GM13976 (cell line): Measurements from ENCODE around the gene NOS1.
"Not testable (repeated sequence)": the region's sequence is repeated elsewhere in the genome, so short reads cannot be mapped to it uniquely, and the experiment has no call there.

ENCODE experiments used
- DNase-seq: peaks from one replicate; pipeline ENCODE4 v3.0.0; 2012; ENCODE audit warnings: low spot score
- CTCF ChIP-seq: IDR thresholded peaks from 2 replicates; pipeline ENCODE4 v1.5.1; 2012; ENCODE audit warnings: borderline replicate concordance, mild to moderate bottlenecking; ENCODE audit not compliant: insufficient read depth; ENCODE audit errors: extremely low read depth, missing control alignments, control extremely low read depth
- in situ Hi-C: fragments of 300-500 bp; cut with MboI; formaldehyde crosslinking; loops from one replicate; pipeline ENCODE4 v1.12.0; 2022; ENCODE audit warnings: low sequenced_read_pairs, mixed read lengths, inconsistent platforms; ENCODE audit not compliant: unreplicated experiment

Gene NOS1

GRCh38 chr12:117388951-117389446 is 27.6 kb upstream of the NOS1 start:
- in situ Hi-C loops, result no loop called here
- DNase-seq, result no peak
- no peak for TF ChIP-seq CTCF

- in situ Hi-C loops, result no loop called here
- TF ChIP-seq CTCF, result no peak
- DNase-seq, result no peak
Measured at GRCh38 chr12:117387832-117388231, 26.4 kb upstream of the NOS1 start.

GRCh38 chr12:117384735-117385134 is 23.3 kb upstream of the NOS1 start:
- no peak for TF ChIP-seq CTCF
- DNase-seq, result no peak
- in situ Hi-C loops, result no loop called here

- in situ Hi-C loops, result no loop called here
- no peak for TF ChIP-seq CTCF
- no peak for DNase-seq
Measured at GRCh38 chr12:117380083-117380482, 18.7 kb upstream of the NOS1 start.

- in situ Hi-C loops, result no loop called here
- DNase-seq, result no peak
- TF ChIP-seq CTCF, result no peak
Measured at GRCh38 chr12:117377758-117378157, 16.3 kb upstream of the NOS1 start.

- in situ Hi-C loops, result loop anchor here (25.0 kb wide), 1 partner anchor 467 kb away; no protein-coding TSS in a partner anchor
- DNase-seq, result no peak
- TF ChIP-seq CTCF, result no peak
Measured at GRCh38 chr12:117370588-117370987, 9.2 kb upstream of the NOS1 start.

- in situ Hi-C loops, result loop anchor here (25.0 kb wide), 1 partner anchor 467 kb away; no protein-coding TSS in a partner anchor
- not testable (repeated sequence) for DNase-seq
Measured at GRCh38 chr12:117370000-117370399, 8.6 kb upstream of the NOS1 start.
